SU-DHL-6 (cell line): ENCODE measurements around the gene MAPKAPK3.

Source experiments
- H2AFZ ChIP-seq: fragments of 200-600 bp; sonication (generic); 2 replicates; pipeline ENCODE4 v1.6.1; 2014; ENCODE audit warnings: low read depth, mild to moderate bottlenecking, moderate library complexity, mixed read lengths, antibody characterized with exemption, low read length; ENCODE audit not compliant: severe bottlenecking
- H3F3A ChIP-seq: fragments of 200-600 bp; shearing (Covaris generic); 2 replicates; pipeline ENCODE4 v1.6.0; 2016; ENCODE audit warnings: antibody characterized with exemption, mild to moderate bottlenecking; ENCODE audit not compliant: insufficient read depth
- H3K27ac ChIP-seq: fragments of 200-600 bp; sonication (generic); 2 replicates; pipeline ENCODE4 v1.5.1; 2016; ENCODE audit warnings: low read depth, mild to moderate bottlenecking, low read length, moderate library complexity, mixed read lengths
- H3K27me3 ChIP-seq: fragments of 200-600 bp; sonication (generic), shearing (Covaris generic); 2 replicates; pipeline ENCODE4 v1.6.0; 2014; ENCODE audit warnings: mild to moderate bottlenecking, low read length
- H3K36me3 ChIP-seq: fragments of 200-600 bp; sonication (generic); 2 replicates; pipeline ENCODE4 v1.6.1; 2014; ENCODE audit warnings: mild to moderate bottlenecking, low read length, mixed read lengths
- H3K4me2 ChIP-seq: fragments of 300-600, 200-600 bp; shearing (Covaris generic), sonication (generic); 2 replicates; pipeline ENCODE4 v1.6.0; 2014; ENCODE audit warnings: low read length, low read depth, mild to moderate bottlenecking; ENCODE audit not compliant: poor library complexity, severe bottlenecking
- H3K4me3 ChIP-seq: fragments of 200-600 bp; sonication (generic); 2 replicates; pipeline ENCODE4 v1.5.1; 2014; ENCODE audit warnings: antibody characterized with exemption, low read length, mild to moderate bottlenecking, mixed read lengths; ENCODE audit not compliant: insufficient read depth, poor library complexity, severe bottlenecking
- H3K79me2 ChIP-seq: fragments of 200-600 bp; sonication (generic); 2 replicates; pipeline ENCODE4 v1.6.1; 2014; ENCODE audit warnings: mild to moderate bottlenecking, low read length, moderate library complexity; ENCODE audit not compliant: insufficient read depth
- H3K9ac ChIP-seq: fragments of 200-600 bp; sonication (generic); 2 replicates; pipeline ENCODE4 v1.7.0; 2014; ENCODE audit warnings: mild to moderate bottlenecking, low read length
- H3K9me2 ChIP-seq: fragments of 200-600 bp; sonication (generic); replicated peaks from 2 replicates; pipeline ENCODE4 v1.6.1; 2014; ENCODE audit warnings: low read length; ENCODE audit not compliant: insufficient read depth
- H3K9me3 ChIP-seq: fragments of 200-600 bp; sonication (generic); 2 replicates; pipeline ENCODE4 v1.6.1; 2014; ENCODE audit warnings: low read length, mixed read lengths; ENCODE audit not compliant: insufficient read depth
- H4K20me1 ChIP-seq: fragments of 200-600 bp; sonication (generic); 2 replicates; pipeline ENCODE4 v1.6.1; 2014; ENCODE audit warnings: low read depth, mild to moderate bottlenecking, antibody characterized with exemption, low read length, moderate library complexity, mixed read lengths
- CTCF ChIP-seq: fragments of 200-600 bp; sonication (generic); IDR thresholded peaks from one replicate; pipeline ENCODE4 v1.5.1; 2017; ENCODE audit warnings: antibody characterized with exemption, mild to moderate bottlenecking, low read length, moderate library complexity; ENCODE audit not compliant: insufficient read depth, poor library complexity, severe bottlenecking
- EZH2phosphoT487 ChIP-seq: fragments of 200-600 bp; sonication (generic), shearing (Covaris generic); conservative IDR thresholded peaks from 2 replicates; pipeline ENCODE4 v1.6.1; 2018; ENCODE audit warnings: mild to moderate bottlenecking, antibody characterized with exemption, low read length, moderate library complexity, mixed read lengths

Gene MAPKAPK3

GRCh38 chr3:50581459-50581842 is 35.5 kb upstream of the MAPKAPK3 start:
- H3K4me2 ChIP-seq: no peak overlapping the region
- H4K20me1 ChIP-seq: no peaks in the 10 kb centered on the region
- H3K9me2 ChIP-seq: no peaks in the 10 kb centered on the region
- no peak for TF ChIP-seq CTCF
- TF ChIP-seq EZH2phosphoT487: no peak
- no peaks in the 10 kb centered on the region for H3K36me3 ChIP-seq
- no peaks in the 10 kb centered on the region for H3K27me3 ChIP-seq
- no peaks in the 10 kb centered on the region for H3K9me3 ChIP-seq
- H3K79me2 ChIP-seq: no peaks in the 10 kb centered on the region
- H3K9ac ChIP-seq: no peak overlapping the region
- H3K27ac ChIP-seq: no peak overlapping the region
- no peak overlapping the region for H2AFZ ChIP-seq
- H3F3A ChIP-seq: no peaks in the 10 kb centered on the region
- no peak overlapping the region for H3K4me3 ChIP-seq

GRCh38 chr3:50582083-50582482 is 34.9 kb upstream of the MAPKAPK3 start:
- Histone ChIP-seq H3K4me2 (no peak overlapping the region), H3K27ac (no peak overlapping the region), H3K27me3 (no peaks in the 10 kb centered on the region), H4K20me1 (no peaks in the 10 kb centered on the region), H3K79me2 (no peaks in the 10 kb centered on the region), H3K4me3 (no peak overlapping the region), H2AFZ (no peak overlapping the region), H3K36me3 (no peaks in the 10 kb centered on the region), H3K9ac (no peak overlapping the region), H3K9me3 (no peaks in the 10 kb centered on the region), H3F3A (no peaks in the 10 kb centered on the region), H3K9me2 (no peaks in the 10 kb centered on the region)
- no peak for TF ChIP-seq CTCF
- TF ChIP-seq EZH2phosphoT487: no peak

- H3K79me2 ChIP-seq: no peaks in the 10 kb centered on the region
- H3K9me3 ChIP-seq: no peaks in the 10 kb centered on the region
- no peak overlapping the region for H3K4me3 ChIP-seq
- no peaks in the 10 kb centered on the region for H4K20me1 ChIP-seq
- H3K27me3 ChIP-seq: no peaks in the 10 kb centered on the region
- no peak overlapping the region for H3K27ac ChIP-seq
- no peak for TF ChIP-seq EZH2phosphoT487
- no peak for TF ChIP-seq CTCF
- H3K9me2 ChIP-seq: no peaks in the 10 kb centered on the region
- no peaks in the 10 kb centered on the region for H3F3A ChIP-seq
- H3K36me3 ChIP-seq: no peaks in the 10 kb centered on the region
- no peak overlapping the region for H3K9ac ChIP-seq
- no peak overlapping the region for H3K4me2 ChIP-seq
- no peak overlapping the region for H2AFZ ChIP-seq
Observed at GRCh38 chr3:50583897-50584296, 33.1 kb upstream of the MAPKAPK3 start.

GRCh38 chr3:50584391-50584790 is 32.6 kb upstream of the MAPKAPK3 start:
- no peaks in the 10 kb centered on the region for H4K20me1 ChIP-seq
- no peaks in the 10 kb centered on the region for H3K79me2 ChIP-seq
- no peak overlapping the region for H3K9ac ChIP-seq
- no peaks in the 10 kb centered on the region for H3K27me3 ChIP-seq
- H3K9me3 ChIP-seq: no peaks in the 10 kb centered on the region
- H3K9me2 ChIP-seq: no peaks in the 10 kb centered on the region
- H3K36me3 ChIP-seq: no peaks in the 10 kb centered on the region
- H3K27ac ChIP-seq: no peak overlapping the region
- no peak overlapping the region for H2AFZ ChIP-seq
- no peaks in the 10 kb centered on the region for H3F3A ChIP-seq
- no peak for TF ChIP-seq EZH2phosphoT487
- no peak for TF ChIP-seq CTCF
- H3K4me2 ChIP-seq: no peak overlapping the region
- no peak overlapping the region for H3K4me3 ChIP-seq
